IMR-90 (cell line): ENCODE data around the gene ABAT.

Experiments used
- CEBPB ChIP-seq: IDR thresholded peaks from 2 replicates; pipeline ENCODE4 v1.6.1; 2012; ENCODE audit warnings: low read depth, low read length, improper control_type of control experiment
- CHD1 ChIP-seq: IDR thresholded peaks from 2 replicates; pipeline ENCODE4 v1.6.1; 2012; ENCODE audit warnings: low read depth, low read length, improper control_type of control experiment
- FOS ChIP-seq: fragments of 150-350 bp; IDR thresholded peaks from 2 replicates; pipeline ENCODE4 v1.6.1; 2016; ENCODE audit warnings: low read depth, low read length
- MAZ ChIP-seq: IDR thresholded peaks from 2 replicates; pipeline ENCODE4 v1.6.1; 2012; ENCODE audit warnings: low read depth, mild to moderate bottlenecking, low read length, improper control_type of control experiment, moderate library complexity, borderline replicate concordance
- MXI1 ChIP-seq: IDR thresholded peaks from 2 replicates; pipeline ENCODE4 v1.6.1; 2012; ENCODE audit warnings: low read depth, mild to moderate bottlenecking, low read length, moderate library complexity, borderline replicate concordance
- NFE2L2 ChIP-seq: fragments of 150-350 bp; IDR thresholded peaks from 2 replicates; pipeline ENCODE4 v1.6.1; 2016; ENCODE audit warnings: low read depth, mild to moderate bottlenecking, low read length
- POLR2A ChIP-seq: IDR thresholded peaks from 2 replicates; pipeline ENCODE4 v1.6.1; 2012; ENCODE audit warnings: mild to moderate bottlenecking, low read depth, low read length
- RAD21 ChIP-seq: IDR thresholded peaks from 2 replicates; pipeline ENCODE4 v1.6.1; 2012; ENCODE audit warnings: low read length, improper control_type of control experiment
- RCOR1 ChIP-seq: IDR thresholded peaks from 2 replicates; pipeline ENCODE4 v1.6.1; 2012; ENCODE audit warnings: mild to moderate bottlenecking, low read length, improper control_type of control experiment; ENCODE audit not compliant: insufficient replicate concordance
- RFX5 ChIP-seq: IDR thresholded peaks from 2 replicates; pipeline ENCODE4 v1.8.0; 2012; ENCODE audit warnings: low read depth, mild to moderate bottlenecking, low read length, moderate library complexity
- SMC3 ChIP-seq: fragments of 150-350 bp; IDR thresholded peaks from 2 replicates; pipeline ENCODE4 v1.6.1; 2016; ENCODE audit warnings: low read depth, mild to moderate bottlenecking, antibody characterized with exemption, low read length, moderate library complexity
- TF ChIP-seq, protein P1 (sequence below): conservative IDR thresholded peaks from 2 replicates; pipeline ENCODE4 v1.5.1; 2012; ENCODE audit warnings: mild to moderate bottlenecking, low read depth, low read length, improper control_type of control experiment
- TF ChIP-seq, protein P2 (sequence below): fragments of 150-350 bp; IDR thresholded peaks from 2 replicates; pipeline ENCODE4 v1.6.1; 2016; ENCODE audit warnings: low read depth, mild to moderate bottlenecking, low read length, moderate library complexity, borderline replicate concordance
- TF ChIP-seq, protein P3 (sequence below): fragments of 150-350 bp; IDR thresholded peaks from 2 replicates; pipeline ENCODE4 v1.6.1; 2017; ENCODE audit warnings: mild to moderate bottlenecking, antibody characterized with exemption, low read length, low read depth

DNA sequence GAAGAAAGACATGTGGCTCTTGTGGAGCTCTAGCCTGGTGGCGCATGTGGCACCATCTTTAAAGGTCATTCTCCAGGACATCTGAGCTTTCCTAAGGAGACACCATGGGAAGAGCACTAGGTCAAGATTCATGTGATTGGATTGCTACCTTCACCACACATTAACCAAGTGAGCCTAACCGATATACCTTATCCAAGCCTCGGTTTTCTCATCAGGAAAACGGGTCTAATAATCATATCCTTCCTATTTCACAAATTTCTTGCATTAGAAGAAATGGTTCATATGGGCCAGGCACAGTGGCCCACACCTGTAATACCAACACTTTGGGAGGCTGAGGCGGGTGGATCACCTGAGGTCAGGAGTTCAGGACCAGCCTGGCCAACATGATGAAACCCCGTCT, 64.7 kb downstream of the ABAT start:
- TF ChIP-seq RAD21: no peak
- TF ChIP-seq, protein P1, sequence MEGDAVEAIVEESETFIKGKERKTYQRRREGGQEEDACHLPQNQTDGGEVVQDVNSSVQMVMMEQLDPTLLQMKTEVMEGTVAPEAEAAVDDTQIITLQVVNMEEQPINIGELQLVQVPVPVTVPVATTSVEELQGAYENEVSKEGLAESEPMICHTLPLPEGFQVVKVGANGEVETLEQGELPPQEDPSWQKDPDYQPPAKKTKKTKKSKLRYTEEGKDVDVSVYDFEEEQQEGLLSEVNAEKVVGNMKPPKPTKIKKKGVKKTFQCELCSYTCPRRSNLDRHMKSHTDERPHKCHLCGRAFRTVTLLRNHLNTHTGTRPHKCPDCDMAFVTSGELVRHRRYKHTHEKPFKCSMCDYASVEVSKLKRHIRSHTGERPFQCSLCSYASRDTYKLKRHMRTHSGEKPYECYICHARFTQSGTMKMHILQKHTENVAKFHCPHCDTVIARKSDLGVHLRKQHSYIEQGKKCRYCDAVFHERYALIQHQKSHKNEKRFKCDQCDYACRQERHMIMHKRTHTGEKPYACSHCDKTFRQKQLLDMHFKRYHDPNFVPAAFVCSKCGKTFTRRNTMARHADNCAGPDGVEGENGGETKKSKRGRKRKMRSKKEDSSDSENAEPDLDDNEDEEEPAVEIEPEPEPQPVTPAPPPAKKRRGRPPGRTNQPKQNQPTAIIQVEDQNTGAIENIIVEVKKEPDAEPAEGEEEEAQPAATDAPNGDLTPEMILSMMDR: no peak
- no peak for TF ChIP-seq POLR2A
- TF ChIP-seq CEBPB: no peak
- no peak for TF ChIP-seq RCOR1
- TF ChIP-seq RFX5: no peak
- TF ChIP-seq, protein P2, sequence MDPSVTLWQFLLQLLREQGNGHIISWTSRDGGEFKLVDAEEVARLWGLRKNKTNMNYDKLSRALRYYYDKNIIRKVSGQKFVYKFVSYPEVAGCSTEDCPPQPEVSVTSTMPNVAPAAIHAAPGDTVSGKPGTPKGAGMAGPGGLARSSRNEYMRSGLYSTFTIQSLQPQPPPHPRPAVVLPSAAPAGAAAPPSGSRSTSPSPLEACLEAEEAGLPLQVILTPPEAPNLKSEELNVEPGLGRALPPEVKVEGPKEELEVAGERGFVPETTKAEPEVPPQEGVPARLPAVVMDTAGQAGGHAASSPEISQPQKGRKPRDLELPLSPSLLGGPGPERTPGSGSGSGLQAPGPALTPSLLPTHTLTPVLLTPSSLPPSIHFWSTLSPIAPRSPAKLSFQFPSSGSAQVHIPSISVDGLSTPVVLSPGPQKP: no peak
- no peak for TF ChIP-seq FOS
- TF ChIP-seq, protein P3, sequence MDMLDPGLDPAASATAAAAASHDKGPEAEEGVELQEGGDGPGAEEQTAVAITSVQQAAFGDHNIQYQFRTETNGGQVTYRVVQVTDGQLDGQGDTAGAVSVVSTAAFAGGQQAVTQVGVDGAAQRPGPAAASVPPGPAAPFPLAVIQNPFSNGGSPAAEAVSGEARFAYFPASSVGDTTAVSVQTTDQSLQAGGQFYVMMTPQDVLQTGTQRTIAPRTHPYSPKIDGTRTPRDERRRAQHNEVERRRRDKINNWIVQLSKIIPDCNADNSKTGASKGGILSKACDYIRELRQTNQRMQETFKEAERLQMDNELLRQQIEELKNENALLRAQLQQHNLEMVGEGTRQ: no peak
- no peak for TF ChIP-seq NFE2L2
- TF ChIP-seq MAZ: no peak
- no peak for TF ChIP-seq MXI1
- TF ChIP-seq CHD1: no peak
- TF ChIP-seq SMC3: no peak
